Smooth muscle cell (in vitro differentiated cells): ENCODE measurements around the gene WDR90. TPM values are rescaled to one million over a fixed set of nuclear protein-coding genes. Genes with fewer than 3 reads are reported as not detected.
A peak's percentile ranks its signal among the peaks of the same experiment; 100 is the strongest.

Source experiments
- DNase-seq: peaks from one replicate; lab custom pipeline; 2025; ENCODE audit not compliant: unreplicated experiment; lab: John Stamatoyannopoulos, UW
- H2AFZ ChIP-seq: fragments of 200-600 bp; sonication (generic); 2 replicates; pipeline ENCODE4 v1.6.0; 2016; ENCODE audit warnings: antibody characterized with exemption, low read depth, mild to moderate bottlenecking
- H3F3A ChIP-seq: fragments of 200-600 bp; sonication (generic); 2 replicates; pipeline ENCODE4 v1.6.0; 2017; ENCODE audit warnings: antibody characterized with exemption, low read depth
- H3K27ac ChIP-seq: fragments of 200-600 bp; sonication (generic); 2 replicates; pipeline ENCODE4 v1.5.1; 2016; ENCODE audit warnings: low read depth, mild to moderate bottlenecking
- H3K27me3 ChIP-seq: fragments of 200-600 bp; sonication (generic); 2 replicates; pipeline ENCODE4 v1.6.1; 2016; ENCODE audit warnings: low read depth, mild to moderate bottlenecking
- H3K36me3 ChIP-seq: fragments of 200-600 bp; sonication (generic); 2 replicates; pipeline ENCODE4 v1.5.1; 2016; ENCODE audit warnings: low read depth
- H3K4me1 ChIP-seq: fragments of 200-600 bp; sonication (generic); 2 replicates; pipeline ENCODE4 v1.5.1; 2016; ENCODE audit warnings: low read depth
- H3K4me2 ChIP-seq: fragments of 200-600 bp; sonication (generic); 2 replicates; pipeline ENCODE4 v1.6.0; 2016; ENCODE audit warnings: mild to moderate bottlenecking
- H3K4me3 ChIP-seq: fragments of 200-600 bp; sonication (generic); 2 replicates; pipeline ENCODE4 v1.5.1; 2016; ENCODE audit warnings: mild to moderate bottlenecking
- H3K79me2 ChIP-seq: fragments of 200-600 bp; sonication (generic); 2 replicates; pipeline ENCODE4 v1.6.0; 2016; ENCODE audit warnings: low read depth, mild to moderate bottlenecking
- H3K9ac ChIP-seq: fragments of 200-600 bp; sonication (generic); 2 replicates; pipeline ENCODE4 v1.6.0; 2016; ENCODE audit warnings: low read depth
- H3K9me3 ChIP-seq: fragments of 200-600 bp; sonication (generic); replicated peaks from 2 replicates; pipeline ENCODE4 v1.5.1; 2016; ENCODE audit warnings: low read depth
- H4K20me1 ChIP-seq: fragments of 200-600 bp; sonication (generic); 2 replicates; pipeline ENCODE4 v1.6.0; 2016; ENCODE audit warnings: low read depth
- WGBS: methylation state at CpG from one replicate; pipeline ENCODE4 v1.1.7; 2016; ENCODE audit warnings: low lambda C conversion rate; 5-methylcytosine and 5-hydroxymethylcytosine counted together
- polyA plus RNA-seq: library from polyadenylated mRNA; unstranded; fragments of >200 nt; fragmentation: Nextera tagmentation; extraction: Ambion mirVana; gene quantifications from 2 replicates; pipeline ENCODE4 v1.2.1, GENCODE V29; 2016
- total RNA-seq: library from RNA; depleted of rRNA; stranded (reverse); fragments of >200 nt; gene quantifications from 2 replicates; pipeline ENCODE4 v1.2.3, GENCODE V29; 2014
- TF ChIP-seq, protein P1 (sequence below): fragments of 200-600 bp; sonication (generic); IDR thresholded peaks from 2 replicates; pipeline ENCODE4 v1.5.1; 2017; ENCODE audit warnings: borderline replicate concordance, mild to moderate bottlenecking, antibody characterized with exemption; ENCODE audit not compliant: insufficient read depth, poor library complexity, severe bottlenecking

The WDR90 gene
- total and polyA plus RNA-seq, 2 experiments from 2014 or later: 8.4 to 10.4 TPM

DNA sequence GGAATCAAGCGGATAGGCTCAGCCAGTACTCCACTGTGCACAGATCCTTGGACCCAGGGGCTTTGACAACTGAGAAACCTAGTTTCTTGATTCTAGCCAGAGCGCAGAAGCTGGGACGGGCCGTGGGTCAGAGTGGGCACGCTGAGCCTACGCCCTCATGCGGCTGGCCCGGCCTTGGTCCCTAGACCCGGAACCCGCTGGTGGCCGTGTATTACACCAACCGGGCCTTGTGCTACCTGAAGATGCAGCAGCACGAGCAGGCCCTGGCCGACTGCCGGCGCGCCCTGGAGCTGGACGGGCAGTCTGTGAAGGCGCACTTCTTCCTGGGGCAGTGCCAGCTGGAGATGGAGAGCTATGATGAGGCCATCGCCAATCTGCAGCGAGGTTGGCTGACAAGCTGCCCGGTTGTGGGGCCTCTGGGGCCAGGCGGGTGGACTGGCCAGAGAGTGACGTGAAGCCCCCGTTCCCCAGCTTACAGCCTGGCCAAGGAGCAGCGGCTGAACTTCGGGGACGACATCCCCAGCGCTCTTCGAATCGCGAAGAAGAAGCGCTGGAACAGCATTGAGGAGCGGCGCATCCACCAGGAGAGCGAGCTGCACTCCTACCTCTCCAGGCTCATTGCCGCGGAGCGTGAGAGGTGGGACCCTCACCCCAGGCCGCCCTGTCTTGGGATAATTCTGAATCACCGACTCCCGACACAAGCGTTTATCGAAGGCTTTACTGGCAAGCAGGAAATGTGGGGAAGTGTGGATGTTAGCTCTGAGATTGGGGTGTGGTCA lies 32.0 kb downstream of the WDR90 start:
- peaks cover 18% of the 10 kb centered on the region for H3K4me1 ChIP-seq
- no peak for DNase-seq
- WGBS: 59% methylated on average over 44 of the region's 44 CpGs

GRCh38 chr16:681746-682427 lies 32.7 kb downstream of the WDR90 start:
- no peak for DNase-seq
- Histone ChIP-seq H3K9ac (no peak overlapping the region), H3K9me3 (no peaks in the 10 kb centered on the region), H3F3A (no peaks in the 10 kb centered on the region), H3K27ac (peak overlapping the region; percentile 74), H3K36me3 (no peaks in the 10 kb centered on the region), H4K20me1 (peaks cover 33% of the 10 kb centered on the region), H3K27me3 (no peaks in the 10 kb centered on the region), H3K79me2 (peaks cover 32% of the 10 kb centered on the region), H2AFZ (no peak overlapping the region), H3K4me3 (peak overlapping the region; percentile 93), H3K4me1 (peaks cover 18% of the 10 kb centered on the region), H3K4me2 (peak overlapping the region; percentile 99)
- WGBS: 92% methylated on average over 28 of the region's 28 CpGs
- TF ChIP-seq, protein P1, sequence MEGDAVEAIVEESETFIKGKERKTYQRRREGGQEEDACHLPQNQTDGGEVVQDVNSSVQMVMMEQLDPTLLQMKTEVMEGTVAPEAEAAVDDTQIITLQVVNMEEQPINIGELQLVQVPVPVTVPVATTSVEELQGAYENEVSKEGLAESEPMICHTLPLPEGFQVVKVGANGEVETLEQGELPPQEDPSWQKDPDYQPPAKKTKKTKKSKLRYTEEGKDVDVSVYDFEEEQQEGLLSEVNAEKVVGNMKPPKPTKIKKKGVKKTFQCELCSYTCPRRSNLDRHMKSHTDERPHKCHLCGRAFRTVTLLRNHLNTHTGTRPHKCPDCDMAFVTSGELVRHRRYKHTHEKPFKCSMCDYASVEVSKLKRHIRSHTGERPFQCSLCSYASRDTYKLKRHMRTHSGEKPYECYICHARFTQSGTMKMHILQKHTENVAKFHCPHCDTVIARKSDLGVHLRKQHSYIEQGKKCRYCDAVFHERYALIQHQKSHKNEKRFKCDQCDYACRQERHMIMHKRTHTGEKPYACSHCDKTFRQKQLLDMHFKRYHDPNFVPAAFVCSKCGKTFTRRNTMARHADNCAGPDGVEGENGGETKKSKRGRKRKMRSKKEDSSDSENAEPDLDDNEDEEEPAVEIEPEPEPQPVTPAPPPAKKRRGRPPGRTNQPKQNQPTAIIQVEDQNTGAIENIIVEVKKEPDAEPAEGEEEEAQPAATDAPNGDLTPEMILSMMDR: no peak

More for the DNA sequence above, 32.0 kb downstream of the WDR90 start:
- no peaks in the 10 kb centered on the region for H3F3A ChIP-seq
- H3K9ac ChIP-seq: peak overlapping the region; percentile 85
- H3K79me2 ChIP-seq: peaks cover 32% of the 10 kb centered on the region
- no peaks in the 10 kb centered on the region for H3K9me3 ChIP-seq
- peak overlapping the region; percentile 93 for H3K4me3 ChIP-seq
- no peaks in the 10 kb centered on the region for H3K27me3 ChIP-seq
- no peak overlapping the region for H2AFZ ChIP-seq
- no peaks in the 10 kb centered on the region for H3K36me3 ChIP-seq
- H3K4me2 ChIP-seq: peak overlapping the region; percentile 99
- peak overlapping the region; percentile 74 for H3K27ac ChIP-seq
- H4K20me1 ChIP-seq: peaks cover 33% of the 10 kb centered on the region
- TF ChIP-seq, protein P1: no peak

- H2AFZ ChIP-seq: no peak overlapping the region
- 93% methylated on average over 36 of the region's 36 CpGs for WGBS
- no peak overlapping the region for H3K27ac ChIP-seq
- peaks cover 33% of the 10 kb centered on the region for H4K20me1 ChIP-seq
- H3K36me3 ChIP-seq: no peaks in the 10 kb centered on the region
- no peak overlapping the region for H3K9ac ChIP-seq
- no peaks in the 10 kb centered on the region for H3F3A ChIP-seq
- peak overlapping the region; percentile 60 for H3K4me3 ChIP-seq
- H3K4me2 ChIP-seq: peak overlapping the region; percentile 95
- peaks cover 32% of the 10 kb centered on the region for H3K79me2 ChIP-seq
- peaks cover 18% of the 10 kb centered on the region for H3K4me1 ChIP-seq
- no peaks in the 10 kb centered on the region for H3K27me3 ChIP-seq
- no peaks in the 10 kb centered on the region for H3K9me3 ChIP-seq
- no peak for DNase-seq
- TF ChIP-seq, protein P1: no peak
These were observed 33.6 kb downstream of the WDR90 start for GRCh38 chr16:682493-683395.
